K562 (cell line): ENCODE data around the gene NR2F6. TPM values are rescaled to one million over a fixed set of nuclear protein-coding genes. Genes with fewer than 3 reads are reported as not detected.

Experiments
- CBX5 ChIP-seq: IDR thresholded peaks from 2 replicates; pipeline ENCODE4 v1.6.1; 2014; ENCODE audit warnings: low read depth, borderline replicate concordance
- EGR1 ChIP-seq: fragments of 450-650 bp; conservative IDR thresholded peaks from 2 replicates; pipeline ENCODE4 v1.6.1; 2017; ENCODE audit warnings: mild to moderate bottlenecking
- KAT2B ChIP-seq: IDR thresholded peaks from one replicate; pipeline ENCODE4 v1.6.1; 2012; ENCODE audit warnings: low read depth, mild to moderate bottlenecking, control low read depth, inconsistent platforms, low read length, moderate library complexity
- KLF1 ChIP-seq: fragments of 450-650 bp; IDR thresholded peaks from 2 replicates; pipeline ENCODE4 v1.6.1; 2016; ENCODE audit warnings: missing genetic modification characterization, missing compliant biosample characterization
- L3MBTL2 ChIP-seq: fragments of 450-650 bp; IDR thresholded peaks from 2 replicates; pipeline ENCODE4 v1.6.1; 2016; ENCODE audit warnings: mild to moderate bottlenecking, moderate library complexity
- LARP7 ChIP-seq: fragments of 450-650 bp; IDR thresholded peaks from 2 replicates; pipeline ENCODE4 v1.6.1; 2016
- MAZ ChIP-seq, 2 experiments: fragments of 450-650 bp in 1 of 2; sonication (generic) in 1 of 2; formaldehyde crosslinking; IDR thresholded peaks in 1 of 2; conservative IDR thresholded peaks in 1 of 2; 2 replicates each; pipeline versions ENCODE4 v1.4.0 to v1.5.0; 2020; ENCODE audit warnings: mild to moderate bottlenecking in 1 of 2, missing genetic modification reagents in 1 of 2
- NFIX ChIP-seq: fragments of 250-450 bp; sonication (Bioruptor Pico); IDR thresholded peaks from 2 replicates; pipeline ENCODE4 v1.4.0; 2020; ENCODE audit warnings: low read depth, mild to moderate bottlenecking, moderate library complexity
- SMAD3 ChIP-seq: fragments of 450-650 bp; formaldehyde crosslinking; conservative IDR thresholded peaks from 2 replicates; pipeline ENCODE4 v1.4.0; 2020; ENCODE audit warnings: mild to moderate bottlenecking
- SMARCC2 ChIP-seq: fragments of 450-650 bp; IDR thresholded peaks from 2 replicates; pipeline ENCODE4 v1.6.1; 2017; ENCODE audit warnings: antibody characterized with exemption, moderate library complexity, mild to moderate bottlenecking, low read depth
- THRB ChIP-seq: fragments of 450-650 bp; formaldehyde crosslinking; conservative IDR thresholded peaks from 2 replicates; pipeline ENCODE4 v1.4.0; 2022; ENCODE audit warnings: mild to moderate bottlenecking, missing genetic modification characterization
- UBTF ChIP-seq, 2 experiments: IDR thresholded peaks; 2 replicates each; pipeline ENCODE4 v1.6.1; 2012; ENCODE audit warnings: improper control_type of control experiment in 2 of 2, low read depth in 2 of 2, low read length in 2 of 2, borderline replicate concordance in 1 of 2
- ZBTB7A ChIP-seq: IDR thresholded peaks from 2 replicates; pipeline ENCODE4 v1.6.1; 2011; ENCODE audit warnings: low read depth, mild to moderate bottlenecking, low read length, moderate library complexity, borderline replicate concordance; ENCODE audit not compliant: control insufficient read depth
- ZHX1 ChIP-seq: fragments of 150-350 bp; conservative IDR thresholded peaks from 2 replicates; pipeline ENCODE4 v1.6.1; 2014; ENCODE audit warnings: low read length
- ZNF395 ChIP-seq: fragments of 200-800 bp; sonication (Bioruptor generic); IDR thresholded peaks from 2 replicates; pipeline ENCODE4 v1.6.1; 2017; ENCODE audit warnings: missing genetic modification characterization, missing compliant biosample characterization
- polyA plus RNA-seq, 8 experiments: library from polyadenylated mRNA; depleted of rRNA in 4 of 8; stranded (reverse) in 5 of 8; unstranded in 3 of 8; fragments of >200 nt; fragmentation: Nextera tagmentation in 2 of 8; fragmentation: Illumina TruSeq in 1 of 8; extraction: Ambion mirVana in 2 of 8; extraction: Trizol in 1 of 8; gene quantifications; 2 replicates each; pipeline versions ENCODE4 v1.2.1 to v1.2.3, GENCODE V29; 2011 to 2014; ENCODE audit warnings: inconsistent platforms in 1 of 8, missing spikeins in 1 of 8
- total RNA-seq, 7 experiments: library from RNA; depleted of rRNA in 6 of 7; stranded (reverse); fragments of >200 nt in 6 of 7; fragmentation: Illumina TruSeq in 2 of 7; extraction: Trizol in 2 of 7; gene quantifications; 2 replicates each; pipeline versions ENCODE4 v1.2.1 to v1.2.3, GENCODE V29; 2011 to 2021; ENCODE audit warnings: low replicate concordance in 1 of 7

The NR2F6 gene
- total and polyA plus RNA-seq, 9 of the 15 experiments (the other 6 are each of a cell fraction or from before 2014, with no cell fraction given) = 0.76 to 97.5 (median 18.8) TPM

GRCh38 chr19:17226002-17226933 is 19.5 kb downstream of the NR2F6 start, which contains the start of gene OCEL1 (continued):
- TF ChIP-seq ZBTB7A (peak; percentile 96), SMARCC2 (peak; percentile 40; the same call in 1 of the 2 replicates), KLF1 (tag) (peak; percentile 61; the same call in 1 of the 2 replicates), L3MBTL2 (peak; percentile 92), MAZ (CRISPR knock-in tag; conservative IDR thresholded peaks at IDR 0.05 in 1 of 2, IDR thresholded peaks at IDR 0.05 in 1 of 2) (peak; percentile 79; a peak in 3 of 4 replicates), EGR1 (peak; percentile 84), SMAD3 (CRISPR knock-in tag) (no peak), NFIX (CRISPR knock-in tag) (no peak), UBTF (IDR thresholded peaks at IDR 0.05; ENCODE audit: borderline replicate concordance in 1 of 2, low read depth in 2 of 2, low read length in 2 of 2) (peak; percentile 27 to 77; a peak in 2 of 4 replicates), ZNF395 (CRISPR knock-in tag) (no peak; the same call in 1 of the 2 replicates), THRB (CRISPR knock-in tag) (peak; percentile 62; the same call in 1 of the 2 replicates), ZHX1 (0 out of 2 replicates have a peak, but pooled peaks have one; percentile 38), CBX5 (no peak), KAT2B (no peak), LARP7 (no peak)
